HTR-8/SVneo (cell line): ENCODE data around the gene TFB1M.

Source experiments
- DNase-seq: peaks from one replicate; pipeline ENCODE4 v3.0.0; 2011; ENCODE audit warnings: low spot score, mixed read lengths; ENCODE audit not compliant: insufficient read length
- FAIRE-seq: peaks from 2 replicates; lab custom pipeline; 2011; peaks lifted over from hg19 to GRCh38; lab: Jason Lieb, UNC

The TFB1M gene

DNA sequence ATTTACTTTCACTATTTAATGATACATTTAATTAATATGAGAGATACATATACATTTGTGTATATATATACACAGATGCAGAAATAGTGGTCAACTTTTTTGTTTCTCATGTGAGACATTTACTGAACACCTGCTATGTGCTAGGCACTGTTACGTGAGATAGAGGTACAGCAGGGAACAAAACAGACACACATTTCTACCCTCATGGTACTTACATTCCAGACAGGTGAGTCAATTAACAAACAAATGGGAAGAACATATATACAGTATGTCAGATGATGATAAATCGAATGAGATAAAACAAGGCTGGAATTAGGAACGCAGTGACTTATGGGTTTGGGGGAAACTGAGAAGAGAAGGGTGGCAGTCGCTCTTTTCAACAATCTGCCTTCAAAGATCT, 5.1 kb downstream of the TFB1M start:
- FAIRE-seq = no peak
- no peak for DNase-seq

DNA sequence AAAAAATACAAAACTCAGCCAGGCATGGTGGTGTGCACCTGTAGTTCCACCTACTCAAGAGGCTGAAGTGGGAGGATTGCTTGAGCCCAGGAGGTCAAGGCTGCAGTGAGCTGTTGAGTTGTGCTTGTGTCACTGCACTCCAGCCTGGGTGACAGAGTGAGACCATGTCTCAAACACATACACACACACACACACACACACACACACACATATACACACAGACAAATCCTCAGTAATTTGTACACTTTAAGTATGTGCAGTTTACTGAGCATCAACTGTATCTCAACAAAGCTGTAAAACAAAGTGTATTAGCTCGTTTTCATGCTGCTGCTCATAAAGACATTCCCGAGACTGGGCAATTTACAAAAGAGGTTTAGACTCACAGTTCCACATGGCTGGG, 7.3 kb downstream of the TFB1M start:
- DNase-seq (no peak), FAIRE-seq (peak; percentile 71)

DNA sequence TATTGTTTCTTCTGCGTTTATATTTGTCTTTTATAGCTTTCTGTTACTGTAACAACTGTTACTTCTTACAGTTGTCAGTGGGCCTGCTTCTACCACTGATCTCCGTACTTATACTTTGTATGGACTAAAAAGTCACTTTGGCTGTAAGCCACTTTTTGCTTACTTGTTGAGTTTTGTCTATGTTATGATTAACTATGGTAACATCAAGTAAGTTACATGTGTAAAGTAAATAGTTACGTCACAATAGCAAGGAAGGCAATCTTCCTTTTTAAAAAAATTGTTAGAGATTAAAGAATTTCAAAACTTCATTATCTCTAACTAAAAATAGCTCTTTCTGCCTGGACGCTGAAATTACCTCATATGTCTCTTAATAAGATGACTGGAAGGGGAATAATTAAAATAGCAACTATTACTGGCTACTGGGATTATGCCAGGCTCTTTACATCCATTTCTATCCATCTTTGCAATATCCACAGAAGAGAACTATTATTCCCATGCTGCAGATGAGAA, 10.9 kb downstream of the TFB1M start:
- FAIRE-seq (no peak), DNase-seq (no peak)

DNA sequence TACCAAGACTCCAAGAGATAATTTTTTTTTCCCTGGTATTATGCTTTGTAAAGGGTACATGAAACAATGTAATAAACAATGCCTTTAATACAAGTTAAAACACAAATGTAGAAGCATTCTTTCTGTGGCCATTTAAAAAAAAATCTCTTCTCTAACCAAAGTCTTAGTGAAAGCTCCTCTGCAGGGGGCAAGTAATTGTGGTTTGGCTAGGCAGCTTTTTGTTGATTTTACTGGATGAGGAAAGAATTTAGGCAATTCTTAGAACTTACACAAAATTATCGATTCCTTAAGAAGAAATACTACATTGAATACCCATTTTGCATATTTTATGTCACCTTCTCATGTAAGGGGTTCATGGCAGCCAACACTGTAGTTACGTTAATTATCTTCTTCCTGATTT, 12.4 kb downstream of the TFB1M start:
- FAIRE-seq = no peak

DNA sequence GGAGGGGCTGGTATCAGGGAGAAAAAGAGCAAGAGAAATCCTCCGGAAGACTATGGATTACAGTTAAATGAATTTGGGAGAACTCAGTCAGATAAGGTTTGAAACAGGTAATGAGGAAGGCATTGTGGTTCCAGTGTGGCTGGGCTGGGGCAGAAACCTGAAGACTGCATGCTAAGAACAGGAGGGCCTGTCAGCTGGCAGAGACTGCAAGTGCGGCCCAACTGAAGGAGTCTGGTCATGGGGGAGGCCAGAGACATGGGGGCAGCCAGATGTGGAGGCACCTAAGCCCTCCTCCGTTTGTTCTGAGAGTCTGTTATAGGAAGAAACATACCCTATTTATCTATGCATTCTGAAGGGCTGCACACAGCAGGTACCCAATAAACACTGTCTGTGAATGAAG, 16.6 kb downstream of the TFB1M start:
- DNase-seq (no peak), FAIRE-seq (no peak)

More for the DNA sequence above, 12.4 kb downstream of the TFB1M start:
- DNase-seq = no peak

DNA sequence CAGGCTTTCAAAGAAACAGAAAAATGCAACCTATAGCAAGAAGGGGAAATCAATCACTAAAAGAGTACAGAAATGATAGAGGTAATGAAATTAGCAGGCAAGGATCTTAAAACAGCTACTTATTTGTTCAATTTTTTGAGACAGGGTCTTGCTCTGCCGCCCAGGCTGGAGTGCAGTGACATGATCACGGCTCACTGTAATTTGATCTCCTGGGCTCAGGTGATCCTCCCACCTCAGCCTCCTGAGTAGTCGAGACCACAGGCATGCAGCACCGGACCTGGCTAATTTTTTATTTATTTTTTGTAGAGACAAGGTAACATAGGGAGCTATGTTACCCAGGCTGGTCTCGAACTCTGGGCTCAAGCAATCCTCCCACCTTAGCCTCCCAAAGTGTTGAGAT, 21.6 kb downstream of the TFB1M start:
- FAIRE-seq = no peak
- no peak for DNase-seq

DNA sequence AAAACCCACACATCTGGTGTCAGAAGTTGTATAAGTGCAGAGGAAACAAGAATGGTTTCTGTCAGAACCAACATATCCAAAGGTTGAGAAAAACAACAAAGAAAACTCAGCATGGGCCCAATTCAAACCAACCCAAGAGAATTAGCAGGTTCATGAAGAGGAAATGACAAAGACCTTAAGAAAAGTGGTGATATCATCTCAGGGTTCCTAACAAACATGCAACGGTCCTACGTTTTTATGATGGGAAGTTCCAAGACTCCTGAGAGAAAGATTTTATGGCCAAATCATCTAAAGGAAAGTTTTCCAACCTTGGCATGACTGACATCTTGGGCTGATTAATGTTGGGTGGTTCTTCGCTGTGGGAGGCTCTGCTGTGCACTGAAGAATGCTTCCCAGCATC, 23.0 kb downstream of the TFB1M start:
- DNase-seq = no peak
- no peak for FAIRE-seq

DNA sequence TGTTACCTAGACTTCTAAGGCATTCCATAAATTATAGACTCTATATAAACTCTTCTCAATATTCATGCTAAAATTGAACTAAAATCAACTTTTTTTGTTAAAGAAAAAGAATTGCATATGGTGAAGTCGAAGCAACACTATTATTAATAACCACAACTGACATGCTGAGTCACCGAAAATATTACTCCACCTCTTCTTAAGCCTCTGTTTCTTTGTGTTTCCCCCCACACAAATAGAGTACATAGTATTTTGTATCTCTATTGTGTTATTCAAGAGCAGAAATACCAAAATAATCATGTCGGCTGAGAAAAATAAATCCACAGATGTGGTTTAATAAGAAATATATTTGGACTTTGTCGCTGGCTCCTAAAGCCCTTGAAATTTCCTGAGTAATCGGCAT, 23.8 kb downstream of the TFB1M start:
- no peak for DNase-seq
- FAIRE-seq = no peak

DNA sequence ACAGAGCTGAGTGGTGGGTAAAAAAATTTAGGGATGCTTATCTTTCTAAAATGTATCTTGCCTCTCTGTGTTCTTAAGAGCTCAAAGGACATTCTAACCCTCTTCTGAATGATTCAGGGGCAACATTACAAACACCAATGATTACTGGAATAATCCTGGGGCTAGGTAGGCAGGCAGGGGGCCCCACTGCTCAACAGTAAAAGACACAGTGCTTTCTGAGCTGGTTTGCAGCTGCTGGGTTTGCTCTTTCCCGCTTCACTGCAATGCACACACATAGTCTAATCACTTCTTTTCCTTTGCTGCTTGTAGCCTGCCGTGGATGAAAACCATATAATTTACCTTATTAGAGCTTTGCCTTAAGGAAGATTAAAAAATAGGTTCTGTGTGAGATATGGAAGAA, 26.5 kb downstream of the TFB1M start:
- FAIRE-seq (no peak), DNase-seq (no peak)

DNA sequence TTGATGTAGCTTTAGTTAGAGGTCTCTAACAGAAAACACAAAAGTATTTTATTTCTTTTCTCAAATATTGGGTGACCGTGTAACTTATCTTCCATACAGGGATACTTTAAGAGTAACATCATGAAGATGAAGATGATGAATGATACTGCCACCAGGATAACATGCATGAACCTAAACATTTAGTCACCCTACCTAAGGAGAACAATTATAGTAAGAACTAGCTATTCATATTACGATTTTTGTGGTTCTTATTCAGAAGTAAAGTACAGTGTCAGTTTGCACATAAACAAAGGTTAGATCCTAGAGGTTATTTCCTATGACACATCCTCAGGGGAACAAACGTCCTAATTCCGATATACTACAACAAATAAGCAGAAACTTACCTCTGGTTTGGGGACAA, 29.5 kb downstream of the TFB1M start:
- FAIRE-seq (no peak), DNase-seq (no peak)

DNA sequence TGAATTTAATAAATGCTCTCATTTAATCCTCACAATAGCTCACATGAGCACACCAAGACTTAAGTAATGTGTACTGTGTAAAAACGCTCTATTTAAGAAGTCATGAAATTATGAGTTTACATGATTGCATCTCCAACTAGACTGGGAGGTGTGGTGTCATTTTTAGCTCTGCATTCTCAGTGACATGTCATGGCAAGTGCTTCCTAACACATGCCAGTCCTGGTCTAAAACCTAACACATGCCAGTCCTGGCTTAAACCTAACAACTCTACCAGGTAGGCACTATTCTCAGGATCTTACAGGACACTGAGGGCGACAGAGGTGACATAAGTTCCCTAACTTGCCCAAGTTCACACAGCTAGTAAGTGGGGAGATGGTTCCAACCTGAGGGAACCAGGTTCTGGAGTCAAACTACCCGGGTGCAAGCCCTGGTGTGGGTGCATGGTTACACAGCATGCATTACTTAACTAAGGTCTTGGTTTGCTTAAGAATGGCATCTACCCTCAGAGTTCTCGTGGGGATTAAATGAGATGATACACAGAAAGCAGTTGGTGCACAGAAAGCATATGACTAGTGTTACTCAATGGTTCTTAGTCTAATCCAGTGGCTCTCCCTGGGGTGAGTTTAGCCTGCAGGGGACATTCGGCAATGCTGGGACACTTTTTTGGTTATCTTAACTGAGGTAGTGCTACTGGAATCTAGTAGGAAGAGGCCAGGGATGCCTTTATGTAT, 35.8 kb downstream of the TFB1M start:
- FAIRE-seq (no peak), DNase-seq (no peak)

DNA sequence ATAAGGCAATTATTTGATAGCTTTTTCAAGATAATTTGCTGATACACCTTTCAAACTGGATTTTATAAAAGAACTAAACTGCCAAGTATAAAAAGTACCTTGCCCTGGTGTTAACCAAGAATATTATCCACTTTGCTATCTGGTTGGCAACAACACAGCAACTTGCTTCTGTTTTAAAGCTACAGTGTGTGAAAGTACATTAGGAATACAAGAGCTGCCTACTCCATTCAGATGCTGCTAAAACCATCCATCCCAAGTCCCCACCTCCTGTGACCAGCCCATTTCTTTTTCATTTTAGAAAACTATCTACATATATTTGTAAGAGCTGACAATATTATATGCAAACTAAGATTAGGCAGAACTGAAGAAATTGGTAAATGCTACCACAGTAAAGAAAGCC, 37.6 kb downstream of the TFB1M start:
- no peak for DNase-seq
- FAIRE-seq = no peak

DNA sequence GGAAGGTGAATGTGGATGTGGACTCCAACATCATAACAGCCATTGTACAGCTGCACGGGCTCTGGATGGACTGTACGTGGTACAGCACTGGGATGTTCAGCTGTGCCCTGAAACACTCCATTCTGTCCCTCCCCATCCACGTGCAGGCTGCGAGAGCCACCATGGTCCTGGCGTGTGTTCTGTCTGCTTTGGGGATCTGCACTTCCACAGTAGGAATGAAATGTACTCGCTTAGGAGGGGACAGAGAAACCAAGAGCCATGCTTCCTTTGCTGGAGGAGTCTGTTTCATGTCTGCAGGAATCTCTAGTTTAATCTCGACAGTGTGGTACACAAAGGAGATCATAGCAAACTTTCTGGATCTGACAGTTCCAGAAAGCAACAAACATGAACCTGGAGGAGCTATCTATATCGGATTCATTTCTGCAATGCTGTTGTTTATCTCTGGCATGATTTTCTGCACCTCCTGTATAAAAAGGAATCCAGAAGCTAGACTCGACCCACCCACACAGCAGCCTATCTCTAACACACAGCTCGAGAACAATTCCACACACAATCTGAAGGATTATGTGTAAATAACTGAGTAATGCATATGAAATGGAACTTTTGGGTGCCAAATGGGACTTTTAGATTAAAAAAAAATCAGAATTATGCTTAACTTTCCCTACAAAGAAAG, 38.3 kb downstream of the TFB1M start:
- DNase-seq = no peak
- peak; percentile 16 for FAIRE-seq

DNA sequence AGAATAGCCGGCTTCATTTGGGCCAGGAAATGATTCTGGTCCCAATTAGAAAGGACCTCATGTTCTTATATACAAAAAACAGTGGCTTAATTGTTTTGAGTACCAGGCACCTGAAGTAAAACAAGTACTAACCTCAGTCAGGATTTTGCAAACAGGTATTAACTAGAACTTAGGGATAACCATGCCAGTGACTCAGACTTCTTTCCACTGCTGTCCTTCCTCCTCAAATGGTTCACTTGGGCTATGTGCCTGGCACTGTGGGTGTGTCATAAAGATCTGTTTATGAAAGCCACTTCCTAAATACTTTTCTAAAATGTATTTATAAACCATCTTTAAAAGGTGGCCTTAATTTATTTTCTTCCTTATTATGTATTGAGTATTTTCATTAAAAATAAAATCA, 39.8 kb downstream of the TFB1M start:
- FAIRE-seq (no peak), DNase-seq (no peak)

DNA sequence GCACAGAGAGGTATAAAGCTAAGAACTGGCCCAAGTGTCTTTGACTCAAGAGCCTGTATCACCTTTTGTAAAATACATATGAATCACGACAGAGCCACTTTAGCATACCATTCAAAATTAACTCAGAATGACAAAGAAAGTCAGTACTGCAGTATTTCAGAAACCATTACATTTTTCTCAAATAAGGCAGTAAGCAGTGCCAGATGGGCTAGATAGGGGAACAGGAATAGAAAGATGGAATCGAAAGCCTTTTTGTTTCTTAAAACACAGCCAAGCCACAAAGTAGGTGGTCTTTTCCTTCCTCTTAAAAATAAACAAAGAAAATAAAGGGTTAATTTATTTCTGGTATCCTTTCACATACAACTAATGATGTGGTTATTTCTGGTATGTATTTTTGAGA, 40.2 kb downstream of the TFB1M start:
- DNase-seq (no peak), FAIRE-seq (no peak)

DNA sequence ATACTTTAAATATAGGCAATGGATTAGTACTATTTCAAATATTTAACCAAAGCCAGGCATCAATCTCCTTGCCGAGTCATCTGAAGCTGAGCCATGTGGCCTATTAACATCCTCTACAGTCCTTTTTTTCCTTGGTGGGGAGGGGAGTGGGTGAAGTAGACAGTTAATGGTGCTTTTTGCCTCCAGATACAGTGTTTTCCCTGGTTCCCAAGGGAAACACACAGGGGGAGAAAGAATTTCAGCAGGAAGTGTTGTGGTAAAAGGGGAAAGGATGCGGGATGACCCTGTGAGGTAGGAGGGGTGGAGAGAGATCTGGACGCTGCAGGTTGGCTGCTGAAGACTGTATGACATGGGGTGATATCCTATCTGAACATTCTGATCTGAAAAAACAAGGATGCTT, 40.9 kb downstream of the TFB1M start:
- DNase-seq (peak; percentile 22), FAIRE-seq (no peak)

DNA sequence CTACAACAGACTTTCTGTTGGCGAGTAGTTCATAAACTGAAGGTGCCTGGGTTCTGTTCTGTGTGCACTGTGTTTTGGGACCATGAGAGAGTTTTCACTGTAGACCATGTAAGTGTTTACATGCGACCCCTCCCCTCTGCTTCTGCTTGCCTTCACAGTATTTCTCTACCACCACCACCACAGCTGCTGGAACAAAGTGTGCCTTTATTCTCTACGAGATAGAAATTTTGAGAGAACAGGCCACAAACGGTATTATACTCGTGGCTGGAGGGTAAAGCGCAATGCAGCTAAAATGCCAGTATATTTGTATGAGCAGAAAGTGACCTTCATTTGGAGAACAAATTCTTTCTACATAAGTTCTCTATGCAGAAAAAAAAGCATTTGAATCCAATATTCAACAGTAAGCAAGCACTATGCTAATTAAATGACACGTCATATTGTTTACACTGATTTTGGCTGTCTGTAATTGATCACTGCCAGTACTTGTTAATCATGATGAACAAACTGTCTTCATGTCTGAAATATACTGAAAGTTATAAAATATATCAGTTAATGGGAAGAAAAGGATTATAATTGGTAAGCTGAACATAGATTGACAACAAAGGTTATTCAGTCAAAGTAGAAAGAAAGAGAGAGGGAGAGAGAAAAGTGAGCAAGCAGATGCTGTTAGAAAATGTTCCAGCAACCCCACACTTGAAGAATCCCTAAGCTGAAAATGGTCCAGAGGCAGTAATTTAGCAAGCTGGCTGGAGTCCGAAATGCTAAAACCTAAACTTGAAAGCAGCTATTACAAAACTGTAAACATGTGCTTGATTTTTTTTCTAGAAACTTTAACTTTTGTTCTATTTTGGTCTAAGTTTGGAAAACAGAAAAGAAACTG, 41.7 kb downstream of the TFB1M start:
- no peak for DNase-seq
- no peak for FAIRE-seq

DNA sequence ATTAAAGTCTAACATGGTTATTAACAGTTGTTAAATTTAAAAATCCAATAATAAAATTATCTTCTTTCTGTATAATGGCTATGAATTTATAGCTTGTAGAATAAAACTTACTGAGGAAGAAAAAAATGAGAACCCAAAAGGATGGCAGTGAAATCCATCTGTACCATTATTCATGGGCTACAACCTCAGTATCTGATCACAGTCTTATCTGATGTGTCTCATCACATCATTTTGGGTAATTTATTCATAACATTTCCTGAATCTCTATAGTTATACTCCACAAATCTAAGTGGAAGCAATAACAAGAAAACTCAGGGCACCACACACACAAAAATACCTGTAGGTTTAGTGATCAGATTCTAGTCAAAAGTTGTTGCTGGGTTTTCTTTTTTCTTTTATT, 43.1 kb downstream of the TFB1M start:
- no peak for FAIRE-seq
- no peak for DNase-seq

DNA sequence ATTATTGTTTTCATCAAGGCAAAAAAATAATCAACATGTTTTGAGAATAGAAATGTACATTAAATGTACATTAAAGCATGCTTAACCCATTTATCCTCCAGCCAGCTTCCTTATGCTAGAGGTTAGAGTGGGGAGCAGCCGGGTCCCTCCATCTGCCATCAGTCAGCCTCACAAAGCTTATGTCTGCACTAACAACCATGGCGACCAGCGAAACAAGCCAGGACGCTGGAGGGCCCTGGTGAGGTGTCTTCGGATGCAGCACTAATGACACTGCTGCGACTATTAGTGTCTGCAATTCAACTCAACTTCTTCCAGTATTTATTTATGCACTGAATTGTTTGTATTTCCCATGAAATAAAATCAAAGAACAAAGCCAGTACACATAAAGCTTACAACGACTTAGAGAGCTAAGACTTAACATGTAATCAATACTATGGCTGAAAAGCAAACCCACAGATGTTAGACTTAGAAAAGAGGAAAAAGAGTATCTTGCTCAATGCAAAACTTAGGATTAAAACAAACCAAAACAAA, 43.7 kb downstream of the TFB1M start:
- no peak for FAIRE-seq
- no peak for DNase-seq

DNA sequence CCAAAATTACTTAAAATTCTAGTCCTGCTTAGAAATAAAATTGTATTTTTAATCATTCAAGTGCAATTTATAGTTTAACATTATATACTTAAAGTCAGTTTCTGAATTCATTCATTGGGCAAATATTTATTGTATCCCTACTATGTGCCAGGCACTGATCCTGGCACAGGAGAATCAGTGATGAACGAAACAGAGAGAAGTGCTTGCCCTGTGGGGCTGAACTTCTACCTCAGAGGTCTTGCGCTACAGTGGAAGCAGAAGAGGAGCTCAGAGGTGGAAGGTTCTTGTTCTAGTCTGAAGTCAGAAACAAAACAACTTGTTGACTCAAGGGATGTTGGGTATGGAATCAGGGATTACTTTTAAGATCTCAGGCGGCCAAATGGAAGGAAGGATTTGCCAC, 44.5 kb downstream of the TFB1M start:
- FAIRE-seq (no peak), DNase-seq (no peak)
